Karpas-422 (cell line): ENCODE results near the gene PTPRM. TPM values are rescaled to one million over a fixed set of nuclear protein-coding genes. Genes with fewer than 3 reads are reported as not detected.

Experiments
- DNase-seq: peaks from one replicate; pipeline ENCODE4 v3.0.0-alpha.2; 2015
- H2AFZ ChIP-seq: fragments of 200-600 bp; sonication (generic); 2 replicates; pipeline ENCODE4 v1.6.1; 2014; ENCODE audit warnings: antibody characterized with exemption, low read length, mixed read lengths
- H3K27ac ChIP-seq: fragments of 200-600 bp; sonication (generic); 2 replicates; pipeline ENCODE4 v1.5.1; 2014; ENCODE audit warnings: mild to moderate bottlenecking, low read length, moderate library complexity
- H3K27me3 ChIP-seq: fragments of 200-600 bp; sonication (generic); 2 replicates; pipeline ENCODE4 v1.6.1; 2014; ENCODE audit warnings: low read length, mixed read lengths
- H3K36me3 ChIP-seq: fragments of 200-600 bp; sonication (generic); 2 replicates; pipeline ENCODE4 v1.6.1; 2014; ENCODE audit warnings: low read length, mixed read lengths; ENCODE audit not compliant: insufficient read depth
- H3K4me1 ChIP-seq: fragments of 200-600 bp; sonication (generic); 2 replicates; pipeline ENCODE4 v1.6.1; 2014; ENCODE audit warnings: mild to moderate bottlenecking, low read length, mixed read lengths
- H3K4me2 ChIP-seq: fragments of 200-600 bp; sonication (generic); 2 replicates; pipeline ENCODE4 v1.6.1; 2014; ENCODE audit warnings: low read length, low read depth, mild to moderate bottlenecking; ENCODE audit not compliant: poor library complexity, severe bottlenecking
- H3K4me3 ChIP-seq: fragments of 200-600 bp; sonication (generic); 2 replicates; pipeline ENCODE4 v1.5.1; 2014; ENCODE audit warnings: mild to moderate bottlenecking, antibody characterized with exemption, low read length, mixed read lengths
- H3K79me2 ChIP-seq: fragments of 200-600 bp; sonication (generic); 2 replicates; pipeline ENCODE4 v1.6.1; 2014; ENCODE audit warnings: mild to moderate bottlenecking, low read length, mixed read lengths
- H3K9ac ChIP-seq: fragments of 200-600 bp; sonication (generic); 2 replicates; pipeline ENCODE4 v1.6.0; 2014; ENCODE audit warnings: low read length
- H3K9me2 ChIP-seq: fragments of 200-600 bp; sonication (generic), shearing (Covaris generic); replicated peaks from 2 replicates; pipeline ENCODE4 v1.6.0; 2014; ENCODE audit warnings: mild to moderate bottlenecking, low read length, moderate library complexity; ENCODE audit not compliant: insufficient read depth
- H3K9me3 ChIP-seq: fragments of 300-700, 200-600 bp; sonication (generic); 2 replicates; pipeline ENCODE4 v1.6.1; 2014; ENCODE audit warnings: low read length, mixed read lengths
- H4K20me1 ChIP-seq: fragments of 200-600 bp; sonication (generic); 2 replicates; pipeline ENCODE4 v1.6.1; 2014; ENCODE audit warnings: mild to moderate bottlenecking, antibody characterized with exemption, low read length, low read depth; ENCODE audit not compliant: insufficient read depth
- total RNA-seq: library from RNA; depleted of rRNA; stranded (reverse); fragments of >200 nt; shearing (Covaris generic); gene quantifications from 2 replicates; pipeline ENCODE4 v1.2.3, GENCODE V29; 2014; ENCODE audit warnings: low replicate concordance

Gene PTPRM
- total RNA-seq, 1 experiment from 2014 or later: not detected

GRCh38 chr18:8065284-8065683, 498.2 kb downstream of the PTPRM start:
- no peaks in the 10 kb centered on the region for H3K27me3 ChIP-seq
- no peak overlapping the region for H3K4me3 ChIP-seq
- no peak overlapping the region for H3K27ac ChIP-seq
- H3K36me3 ChIP-seq: no peaks in the 10 kb centered on the region
- no peaks in the 10 kb centered on the region for H4K20me1 ChIP-seq
- H3K9ac ChIP-seq: no peak overlapping the region
- H3K9me2 ChIP-seq: no peaks in the 10 kb centered on the region
- H3K9me3 ChIP-seq: no peaks in the 10 kb centered on the region
- no peak for DNase-seq
- no peak overlapping the region for H2AFZ ChIP-seq
- H3K4me2 ChIP-seq: no peak overlapping the region
- H3K4me1 ChIP-seq: no peaks in the 10 kb centered on the region
- no peaks in the 10 kb centered on the region for H3K79me2 ChIP-seq

GRCh38 chr18:8065773-8066172, 498.7 kb downstream of the PTPRM start:
- no peak overlapping the region for H3K9ac ChIP-seq
- no peak overlapping the region for H3K4me2 ChIP-seq
- H3K9me3 ChIP-seq: no peaks in the 10 kb centered on the region
- H3K27me3 ChIP-seq: no peaks in the 10 kb centered on the region
- no peak overlapping the region for H3K4me3 ChIP-seq
- H3K27ac ChIP-seq: no peak overlapping the region
- H3K79me2 ChIP-seq: no peaks in the 10 kb centered on the region
- no peak overlapping the region for H2AFZ ChIP-seq
- H3K9me2 ChIP-seq: no peaks in the 10 kb centered on the region
- no peak for DNase-seq
- no peaks in the 10 kb centered on the region for H3K36me3 ChIP-seq
- H3K4me1 ChIP-seq: no peaks in the 10 kb centered on the region
- no peaks in the 10 kb centered on the region for H4K20me1 ChIP-seq

GRCh38 chr18:8069708-8070107, 502.6 kb downstream of the PTPRM start:
- Histone ChIP-seq H3K9ac (no peak overlapping the region), H3K27ac (no peak overlapping the region), H3K36me3 (no peaks in the 10 kb centered on the region), H3K27me3 (no peaks in the 10 kb centered on the region), H3K4me1 (no peaks in the 10 kb centered on the region), H3K9me3 (no peaks in the 10 kb centered on the region), H3K9me2 (no peaks in the 10 kb centered on the region), H3K4me2 (no peak overlapping the region), H2AFZ (no peak overlapping the region), H4K20me1 (no peaks in the 10 kb centered on the region), H3K4me3 (no peak overlapping the region), H3K79me2 (no peaks in the 10 kb centered on the region)
- DNase-seq: no peak

GRCh38 chr18:8073167-8073566, 506.1 kb downstream of the PTPRM start:
- H3K9me2 ChIP-seq: no peaks in the 10 kb centered on the region
- no peak overlapping the region for H3K4me3 ChIP-seq
- no peaks in the 10 kb centered on the region for H3K27me3 ChIP-seq
- H3K4me2 ChIP-seq: no peak overlapping the region
- H3K36me3 ChIP-seq: no peaks in the 10 kb centered on the region
- H4K20me1 ChIP-seq: no peaks in the 10 kb centered on the region
- DNase-seq: no peak
- H3K4me1 ChIP-seq: no peaks in the 10 kb centered on the region
- H3K9me3 ChIP-seq: no peaks in the 10 kb centered on the region
- no peak overlapping the region for H2AFZ ChIP-seq
- no peak overlapping the region for H3K27ac ChIP-seq
- no peaks in the 10 kb centered on the region for H3K79me2 ChIP-seq
- H3K9ac ChIP-seq: no peak overlapping the region

GRCh38 chr18:8080092-8080491, 513.0 kb downstream of the PTPRM start:
- Histone ChIP-seq H2AFZ (no peak overlapping the region), H3K4me1 (no peaks in the 10 kb centered on the region), H3K4me2 (no peak overlapping the region), H3K27me3 (no peaks in the 10 kb centered on the region), H3K36me3 (no peaks in the 10 kb centered on the region), H3K79me2 (no peaks in the 10 kb centered on the region), H4K20me1 (no peaks in the 10 kb centered on the region), H3K9ac (no peak overlapping the region), H3K9me2 (no peaks in the 10 kb centered on the region), H3K9me3 (no peaks in the 10 kb centered on the region), H3K4me3 (no peak overlapping the region), H3K27ac (no peak overlapping the region)
- no peak for DNase-seq

- Histone ChIP-seq H3K4me3 (no peak overlapping the region), H3K36me3 (no peaks in the 10 kb centered on the region), H3K9me3 (no peaks in the 10 kb centered on the region), H2AFZ (no peak overlapping the region), H3K27ac (no peak overlapping the region), H3K79me2 (no peaks in the 10 kb centered on the region), H3K27me3 (no peaks in the 10 kb centered on the region), H3K4me2 (no peak overlapping the region), H3K9ac (no peak overlapping the region), H4K20me1 (no peaks in the 10 kb centered on the region), H3K4me1 (no peaks in the 10 kb centered on the region), H3K9me2 (no peaks in the 10 kb centered on the region)
- no peak for DNase-seq
These were observed 514.2 kb downstream of the PTPRM start for GRCh38 chr18:8081267-8081666.

GRCh38 chr18:8081872-8082553, 514.9 kb downstream of the PTPRM start:
- H3K9me2 ChIP-seq: no peaks in the 10 kb centered on the region
- no peaks in the 10 kb centered on the region for H3K79me2 ChIP-seq
- no peak overlapping the region for H3K4me3 ChIP-seq
- H3K27me3 ChIP-seq: no peaks in the 10 kb centered on the region
- no peaks in the 10 kb centered on the region for H3K36me3 ChIP-seq
- no peaks in the 10 kb centered on the region for H3K9me3 ChIP-seq
- no peak overlapping the region for H3K9ac ChIP-seq
- no peak overlapping the region for H3K4me2 ChIP-seq
- no peaks in the 10 kb centered on the region for H4K20me1 ChIP-seq
- DNase-seq: no peak
- no peaks in the 10 kb centered on the region for H3K4me1 ChIP-seq
- H2AFZ ChIP-seq: no peak overlapping the region
- no peak overlapping the region for H3K27ac ChIP-seq

GRCh38 chr18:8084160-8084559, 517.0 kb downstream of the PTPRM start:
- Histone ChIP-seq H3K4me1 (no peaks in the 10 kb centered on the region), H3K27ac (no peak overlapping the region), H3K4me3 (no peak overlapping the region)

More at GRCh38 chr18:8084160-8084559, 517.0 kb downstream of the PTPRM start:
- peak; percentile 78 for DNase-seq
- Histone ChIP-seq H3K27me3 (no peaks in the 10 kb centered on the region), H4K20me1 (no peaks in the 10 kb centered on the region), H3K79me2 (no peaks in the 10 kb centered on the region), H2AFZ (no peak overlapping the region), H3K9me2 (no peaks in the 10 kb centered on the region), H3K36me3 (no peaks in the 10 kb centered on the region), H3K9me3 (no peaks in the 10 kb centered on the region), H3K4me2 (no peak overlapping the region), H3K9ac (no peak overlapping the region)
